Uterus (tissue), 4 donors: ENCODE measurements around the gene ARMS2. TPM values are rescaled to one million over a fixed set of nuclear protein-coding genes. Genes with fewer than 3 reads are reported as not detected.
A peak's percentile ranks its signal among the peaks of the same experiment; 100 is the strongest.

Experiments
- DNase-seq, 2 donors: peaks; one replicate each; pipeline ENCODE4 v3.0.0-alpha.2; 2019 to 2020
- H3K27ac ChIP-seq, 2 donors: fragments of 200-600 bp; sonication (generic); 1 replicate in 1 of 2; 2 replicates in 1 of 2; pipeline ENCODE4 v1.5.1; 2016 to 2018
- H3K27me3 ChIP-seq, 2 donors: fragments of 200-600 bp; sonication (generic); one replicate each; pipeline ENCODE4 v1.5.1; 2018 to 2019; ENCODE audit warnings: control low read depth in 1 of 2
- H3K36me3 ChIP-seq, 2 donors: fragments of 200-600 bp; sonication (generic); one replicate each; pipeline ENCODE4 v1.5.1; 2019; ENCODE audit warnings: control low read depth in 1 of 2
- H3K4me1 ChIP-seq, 2 donors: fragments of 200-600 bp; sonication (generic); one replicate each; pipeline ENCODE4 v1.5.1; 2018 to 2019; ENCODE audit warnings: control low read depth in 1 of 2
- H3K4me3 ChIP-seq, 2 donors: fragments of 200-600 bp; sonication (generic); 1 replicate in 1 of 2; 2 replicates in 1 of 2; pipeline ENCODE4 v1.5.1; 2018 to 2019; ENCODE audit warnings: mild to moderate bottlenecking in 1 of 2
- H3K9me3 ChIP-seq, 2 donors: fragments of 200-600 bp; sonication (generic); one replicate each; pipeline ENCODE4 v1.5.1; 2019; ENCODE audit warnings: control low read depth in 1 of 2
- POLR2A ChIP-seq, 2 donors: fragments of 450-650 bp; IDR thresholded peaks; one replicate each; pipeline ENCODE4 v1.6.1; 2016; ENCODE audit warnings: antibody characterized with exemption in 2 of 2, mild to moderate bottlenecking in 1 of 2, moderate library complexity in 1 of 2
- intact Hi-C: fragments of 100-400 bp; cut with DNase I; formaldehyde crosslinking; loops from one replicate; pipeline ENCODE4 v1.15.1; 2023; ENCODE audit warnings: low total_unique reads
- total RNA-seq, 4 donors: library from RNA; depleted of rRNA in 3 of 4; stranded (reverse); fragments of >200 nt in 3 of 4; gene quantifications; one replicate each; pipeline versions ENCODE4 v1.1.0 to v1.2.4, GENCODE V29; 2014 to 2023
- TF ChIP-seq, protein P1 (sequence below), 4 experiments: fragments of 200-600 bp in 2 of 4; fragments of 450-650 bp in 2 of 4; sonication (generic) in 2 of 4; IDR thresholded peaks; one replicate each; pipeline ENCODE4 v1.5.1; 2016 to 2019; ENCODE audit warnings: antibody characterized with exemption in 4 of 4, mild to moderate bottlenecking in 2 of 4, moderate library complexity in 1 of 4
- donor health status: DM: yes; HTN: yes; CAD: no.

Gene ARMS2
- total RNA-seq, 4 donors from 2014 or later: not detected

DNA sequence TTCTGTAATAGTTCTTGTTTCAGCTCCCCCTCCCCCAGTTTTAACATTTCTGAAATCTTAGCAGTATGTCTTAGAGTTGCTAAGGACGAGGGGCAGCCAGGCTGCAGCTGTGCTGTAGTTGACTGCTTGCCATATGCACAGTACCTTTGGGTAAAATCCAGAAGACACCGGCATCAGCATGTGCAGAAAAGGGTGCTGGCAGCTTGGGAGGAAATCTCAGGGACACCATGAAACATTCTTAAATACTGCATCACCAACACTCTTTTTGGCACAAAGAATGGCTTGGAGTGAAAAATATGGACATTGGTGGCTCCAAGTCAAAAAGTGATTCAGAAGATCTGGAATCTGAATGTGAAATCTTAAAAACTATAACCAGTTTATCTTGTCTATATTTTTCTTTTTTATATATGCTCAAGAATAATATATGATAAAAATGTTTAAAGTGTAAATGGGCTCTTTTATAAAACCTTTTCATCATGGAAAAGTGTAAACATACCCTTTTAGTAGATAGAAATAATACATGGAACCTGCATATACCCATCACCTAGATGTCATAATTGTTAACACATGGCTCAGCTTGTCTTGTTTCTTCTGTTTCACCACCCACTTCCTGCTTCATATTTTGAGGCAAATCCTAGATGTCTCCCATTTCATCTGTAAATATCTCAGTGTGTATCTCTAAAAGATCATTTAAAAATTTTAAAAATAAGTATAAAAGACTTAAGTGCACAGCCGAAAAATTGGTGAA, 34.4 kb upstream of the ARMS2 start:
- intact Hi-C loops: no loop called here
- DNase-seq: no peak
- Histone ChIP-seq H3K27me3 (no peaks in the 10 kb centered on the region), H3K36me3 (no peaks in the 10 kb centered on the region), H3K9me3 (no peaks in the 10 kb centered on the region), H3K4me3 (no peak overlapping the region), H3K27ac (peak overlapping the region in 1 of 2 donors; percentile 34), H3K4me1 (no peaks in the 10 kb centered on the region)
- TF ChIP-seq POLR2A (IDR thresholded peaks at IDR 0.05): no peak
- TF ChIP-seq, protein P1, sequence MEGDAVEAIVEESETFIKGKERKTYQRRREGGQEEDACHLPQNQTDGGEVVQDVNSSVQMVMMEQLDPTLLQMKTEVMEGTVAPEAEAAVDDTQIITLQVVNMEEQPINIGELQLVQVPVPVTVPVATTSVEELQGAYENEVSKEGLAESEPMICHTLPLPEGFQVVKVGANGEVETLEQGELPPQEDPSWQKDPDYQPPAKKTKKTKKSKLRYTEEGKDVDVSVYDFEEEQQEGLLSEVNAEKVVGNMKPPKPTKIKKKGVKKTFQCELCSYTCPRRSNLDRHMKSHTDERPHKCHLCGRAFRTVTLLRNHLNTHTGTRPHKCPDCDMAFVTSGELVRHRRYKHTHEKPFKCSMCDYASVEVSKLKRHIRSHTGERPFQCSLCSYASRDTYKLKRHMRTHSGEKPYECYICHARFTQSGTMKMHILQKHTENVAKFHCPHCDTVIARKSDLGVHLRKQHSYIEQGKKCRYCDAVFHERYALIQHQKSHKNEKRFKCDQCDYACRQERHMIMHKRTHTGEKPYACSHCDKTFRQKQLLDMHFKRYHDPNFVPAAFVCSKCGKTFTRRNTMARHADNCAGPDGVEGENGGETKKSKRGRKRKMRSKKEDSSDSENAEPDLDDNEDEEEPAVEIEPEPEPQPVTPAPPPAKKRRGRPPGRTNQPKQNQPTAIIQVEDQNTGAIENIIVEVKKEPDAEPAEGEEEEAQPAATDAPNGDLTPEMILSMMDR (IDR thresholded peaks at IDR 0.05): no peak

DNA sequence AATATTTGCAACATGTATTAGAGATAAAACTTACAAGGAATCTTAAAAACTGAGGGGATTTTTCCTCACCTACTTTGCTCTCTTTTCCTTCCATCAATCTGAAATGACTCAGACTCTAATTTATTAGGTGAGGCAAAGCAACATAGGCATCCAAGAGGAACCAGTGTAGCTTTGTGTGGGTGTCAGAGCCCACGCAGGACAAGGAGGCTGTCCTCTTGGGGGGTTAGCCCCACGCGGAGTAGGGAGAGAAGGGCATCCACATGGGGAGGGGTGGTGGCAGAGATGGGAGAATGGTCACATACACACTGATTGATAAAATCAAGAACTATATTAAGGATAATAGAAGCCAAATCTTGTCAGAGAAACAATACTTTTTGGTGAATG, 33.8 kb upstream of the ARMS2 start:
- Histone ChIP-seq H3K27ac (peak overlapping the region in 1 of 2 donors; percentile 34), H3K4me3 (no peak overlapping the region), H3K27me3 (no peaks in the 10 kb centered on the region), H3K4me1 (no peaks in the 10 kb centered on the region), H3K36me3 (no peaks in the 10 kb centered on the region), H3K9me3 (no peaks in the 10 kb centered on the region)
- DNase-seq: no peak
- intact Hi-C loops: no loop called here
- TF ChIP-seq, protein P1 (IDR thresholded peaks at IDR 0.05): no peak
- no peak for TF ChIP-seq POLR2A (IDR thresholded peaks at IDR 0.05)

DNA sequence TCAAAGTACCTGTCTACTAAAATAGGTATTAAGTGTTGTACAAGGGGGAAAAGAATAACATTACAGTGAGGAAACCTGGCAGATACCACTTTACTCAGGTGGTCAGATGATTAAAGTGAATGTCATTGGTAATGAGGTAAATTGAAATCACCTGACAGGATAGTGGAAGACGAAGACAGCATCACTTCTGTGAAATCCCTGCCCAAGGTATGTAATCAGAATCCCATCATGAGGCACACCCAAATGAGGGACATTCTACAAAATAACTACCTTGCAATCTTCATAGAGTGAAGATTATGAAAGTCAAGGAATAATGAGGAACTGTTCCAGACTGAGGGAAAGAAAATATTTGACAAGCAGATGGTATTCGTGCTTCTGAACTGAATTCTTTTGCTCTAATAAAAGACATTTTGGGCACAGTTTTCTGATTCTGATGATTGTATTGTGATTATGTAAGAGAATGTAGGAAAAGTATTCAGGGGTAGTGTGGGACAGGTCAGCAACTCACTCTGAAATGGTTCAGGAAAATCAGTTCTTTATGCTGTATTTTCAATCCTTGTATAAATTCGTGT, 33.3 kb upstream of the ARMS2 start:
- no peak overlapping the region for H3K4me3 ChIP-seq
- H3K9me3 ChIP-seq: no peaks in the 10 kb centered on the region
- no peaks in the 10 kb centered on the region for H3K27me3 ChIP-seq
- no peaks in the 10 kb centered on the region for H3K36me3 ChIP-seq
- no peaks in the 10 kb centered on the region for H3K4me1 ChIP-seq
- DNase-seq: no peak
- peak overlapping the region in 1 of 2 donors; percentile 34 for H3K27ac ChIP-seq
- intact Hi-C loops: no loop called here
- TF ChIP-seq POLR2A (IDR thresholded peaks at IDR 0.05): no peak

DNA sequence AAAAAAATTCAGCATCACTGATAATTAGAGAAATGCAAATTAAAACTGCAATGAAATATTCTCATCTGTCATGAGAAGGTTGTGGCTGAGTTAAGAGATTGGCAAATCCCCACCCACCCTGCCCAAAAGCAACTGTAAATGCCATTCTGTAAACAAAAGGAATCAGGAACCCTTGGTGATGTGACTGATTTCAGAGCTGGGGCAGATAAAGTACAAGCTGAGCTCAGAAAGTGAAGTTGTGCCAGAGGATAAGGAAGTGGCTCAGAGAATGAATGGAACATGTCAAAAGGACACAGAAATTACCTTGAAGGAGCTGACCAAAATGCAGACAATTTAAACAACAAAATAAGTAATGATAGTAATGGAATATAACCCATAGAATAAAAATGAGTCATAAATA, 32.7 kb upstream of the ARMS2 start:
- H3K4me1 ChIP-seq: no peaks in the 10 kb centered on the region
- no peak for TF ChIP-seq POLR2A (IDR thresholded peaks at IDR 0.05)
- TF ChIP-seq, protein P1 (IDR thresholded peaks at IDR 0.05): no peak
- H3K4me3 ChIP-seq: no peak overlapping the region
- no peak for DNase-seq
- intact Hi-C loops: no loop called here
- no peaks in the 10 kb centered on the region for H3K9me3 ChIP-seq
- no peaks in the 10 kb centered on the region for H3K27me3 ChIP-seq
- no peak overlapping the region for H3K27ac ChIP-seq
- H3K36me3 ChIP-seq: no peaks in the 10 kb centered on the region

DNA sequence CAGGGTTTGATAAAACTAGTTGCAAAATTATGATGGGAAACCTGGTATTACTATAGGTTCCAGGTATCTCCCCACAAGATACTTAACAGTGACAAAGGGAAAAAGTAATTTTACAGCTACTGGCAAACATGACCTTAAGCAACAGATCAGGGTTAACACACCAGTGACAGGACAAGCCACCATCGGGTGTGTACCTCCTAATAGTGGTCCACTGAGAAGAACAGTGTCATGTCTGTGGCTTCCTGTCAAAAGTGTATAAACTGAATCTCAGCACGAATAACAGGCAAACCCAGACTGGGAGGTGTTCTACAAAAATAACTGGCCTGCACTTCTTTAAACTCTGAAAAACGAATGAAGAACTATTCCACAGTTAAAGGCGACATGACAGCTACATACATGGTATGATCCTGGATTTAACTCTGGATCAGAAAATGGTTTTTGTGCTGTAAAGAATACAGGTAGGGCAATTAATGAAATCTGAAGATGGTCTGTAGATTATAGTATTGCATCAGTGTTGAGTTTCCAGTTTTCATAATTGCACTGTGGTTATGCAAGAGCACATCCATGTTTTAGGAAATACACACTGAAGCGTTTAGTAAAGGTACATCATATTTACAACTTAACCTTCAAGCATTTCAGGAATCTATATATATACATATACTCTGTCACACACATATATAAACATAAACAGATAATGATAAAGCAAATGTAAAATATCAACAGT, 32.0 kb upstream of the ARMS2 start:
- Histone ChIP-seq H3K4me3 (no peak overlapping the region), H3K27ac (no peak overlapping the region), H3K27me3 (no peaks in the 10 kb centered on the region), H3K4me1 (no peaks in the 10 kb centered on the region), H3K9me3 (no peaks in the 10 kb centered on the region), H3K36me3 (no peaks in the 10 kb centered on the region)
- DNase-seq: no peak
- intact Hi-C loops: no loop called here
- no peak for TF ChIP-seq POLR2A (IDR thresholded peaks at IDR 0.05)
- TF ChIP-seq, protein P1 (IDR thresholded peaks at IDR 0.05): no peak
